Measurements from ENCODE around the gene PABPN1L. TPM values are rescaled to one million over a fixed set of nuclear protein-coding genes. Genes with fewer than 3 reads are reported as not detected.

The PABPN1L gene
- total and polyA plus RNA-seq, 9 of the 15 experiments (the other 6 are each of a cell fraction or from before 2014, with no cell fraction given), result 0.11 to 0.32 TPM; not detected in 7

DNA sequence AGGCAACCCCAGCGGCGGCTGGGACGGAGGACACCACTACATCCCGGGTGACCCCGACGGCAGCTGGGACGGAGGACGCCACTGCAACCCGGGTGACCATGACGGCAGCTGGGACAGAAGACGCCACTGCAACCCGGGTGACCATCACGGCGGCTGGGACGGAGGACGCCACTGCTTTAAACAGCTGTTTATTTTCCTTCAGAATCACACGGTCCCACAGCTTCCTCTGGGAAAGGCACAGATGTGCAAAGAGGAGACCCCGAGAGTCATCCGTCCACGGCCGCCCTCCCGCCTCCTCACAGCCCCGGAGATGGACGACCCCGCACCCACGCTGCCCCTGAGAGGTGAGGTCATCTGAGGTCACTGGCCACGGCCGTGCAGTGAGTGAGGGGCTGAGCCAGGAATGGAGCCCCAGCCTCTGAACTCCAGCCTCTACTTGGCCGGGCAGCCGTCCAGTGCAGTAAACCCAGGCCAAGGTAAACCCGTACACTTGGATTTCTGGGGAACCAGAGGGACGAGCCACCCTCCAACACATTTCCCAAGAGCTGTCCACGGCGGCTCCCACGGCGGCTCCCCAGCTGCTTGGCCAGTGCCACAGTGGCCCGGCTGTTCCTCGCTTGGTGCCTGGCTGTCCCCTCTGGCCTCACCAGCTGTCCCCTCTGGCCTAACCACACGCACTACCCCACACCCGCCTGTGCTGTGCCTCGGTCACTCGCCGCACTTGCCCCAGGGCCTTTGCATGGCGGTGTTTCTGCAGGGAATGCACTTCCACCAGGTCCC is 43.2 kb upstream of the PABPN1L start:
- ATAC-seq (no peak), FAIRE-seq (no peak), DNase-seq (ENCODE audit: extremely low read depth in 1 of 4, low spot score in 3 of 4) (no peak)
- Histone ChIP-seq H3K4me2 (ENCODE audit: insufficient read depth, low read length) (no peak overlapping the region), H4K20me1 (replicated peaks; ENCODE audit: control insufficient read depth, insufficient read depth, low read length) (peaks cover 91% of the 10 kb centered on the region), H3K27ac (ENCODE audit: extremely low read depth, low read depth, low read length) (no peak overlapping the region), H3K9me3 (replicated peaks; ENCODE audit: control insufficient read depth, insufficient read depth, low read depth, low read length) (no peaks in the 10 kb centered on the region), H3K9ac (ENCODE audit: insufficient read depth in 1 of 2, low read depth in 2 of 2, low read length in 2 of 2) (no peak overlapping the region), H3K27me3 (ENCODE audit: control insufficient read depth in 2 of 2, insufficient read depth in 2 of 2, low read length in 2 of 2) (no peaks in the 10 kb centered on the region), H2AFZ (ENCODE audit: low read depth, low read length) (no peak overlapping the region), H3K4me1 (replicated peaks in 1 of 2; ENCODE audit: control insufficient read depth in 2 of 2, insufficient read depth in 2 of 2, low read length in 2 of 2) (peaks cover 8 to 84% of the 10 kb centered on the region in 2 experiments; a peak in 4 of 5 replicates), H3K79me2 (ENCODE audit: control insufficient read depth, insufficient read depth, low read length) (peaks cover 95% of the 10 kb centered on the region), H3K9me1 (ENCODE audit: control insufficient read depth, insufficient read depth, low read length) (peaks cover 20% of the 10 kb centered on the region), H3K36me3 (ENCODE audit: control insufficient read depth, insufficient read depth, low read length) (peaks cover 75% of the 10 kb centered on the region), H3K4me3 (no peak overlapping the region)
- no TSS peak for BruUV-seq (replicated peaks)
- POLR2A ChIA-PET, result interaction anchor here (0.7 to 0.8 kb wide), 3 partner anchors 14 to 63 kb away, joined by 3 read pairs; partner anchors contain the start of gene GALNS
- CTCF ChIA-PET (ENCODE audit: low intra/inter-chr PET ratio), result no interaction called here
- WGBS (ENCODE audit: insufficient coverage, low coverage, missing lambda C conversion rate), result 82% methylated on average over 38 of the region's 44 CpGs
- in situ Hi-C loops (cut with MboI) (no loop called here), intact Hi-C loops (cut with micrococcal nuclease) (no loop called here)
- no peak for TF ChIP-seq ADNP (tag; IDR thresholded peaks at IDR 0.05)
- no peak for TF ChIP-seq HMG20B (CRISPR knock-in tag; IDR thresholded peaks at IDR 0.05)
- TF ChIP-seq, protein P1, sequence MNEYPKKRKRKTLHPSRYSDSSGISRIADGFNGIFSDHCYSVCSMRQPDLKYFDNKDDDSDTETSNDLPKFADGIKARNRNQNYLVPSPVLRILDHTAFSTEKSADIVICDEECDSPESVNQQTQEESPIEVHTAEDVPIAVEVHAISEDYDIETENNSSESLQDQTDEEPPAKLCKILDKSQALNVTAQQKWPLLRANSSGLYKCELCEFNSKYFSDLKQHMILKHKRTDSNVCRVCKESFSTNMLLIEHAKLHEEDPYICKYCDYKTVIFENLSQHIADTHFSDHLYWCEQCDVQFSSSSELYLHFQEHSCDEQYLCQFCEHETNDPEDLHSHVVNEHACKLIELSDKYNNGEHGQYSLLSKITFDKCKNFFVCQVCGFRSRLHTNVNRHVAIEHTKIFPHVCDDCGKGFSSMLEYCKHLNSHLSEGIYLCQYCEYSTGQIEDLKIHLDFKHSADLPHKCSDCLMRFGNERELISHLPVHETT (CRISPR knock-in tag; conservative IDR thresholded peaks at IDR 0.05 in 1 of 2, IDR thresholded peaks at IDR 0.05 in 1 of 2), result no peak
- TF ChIP-seq, protein P2, sequence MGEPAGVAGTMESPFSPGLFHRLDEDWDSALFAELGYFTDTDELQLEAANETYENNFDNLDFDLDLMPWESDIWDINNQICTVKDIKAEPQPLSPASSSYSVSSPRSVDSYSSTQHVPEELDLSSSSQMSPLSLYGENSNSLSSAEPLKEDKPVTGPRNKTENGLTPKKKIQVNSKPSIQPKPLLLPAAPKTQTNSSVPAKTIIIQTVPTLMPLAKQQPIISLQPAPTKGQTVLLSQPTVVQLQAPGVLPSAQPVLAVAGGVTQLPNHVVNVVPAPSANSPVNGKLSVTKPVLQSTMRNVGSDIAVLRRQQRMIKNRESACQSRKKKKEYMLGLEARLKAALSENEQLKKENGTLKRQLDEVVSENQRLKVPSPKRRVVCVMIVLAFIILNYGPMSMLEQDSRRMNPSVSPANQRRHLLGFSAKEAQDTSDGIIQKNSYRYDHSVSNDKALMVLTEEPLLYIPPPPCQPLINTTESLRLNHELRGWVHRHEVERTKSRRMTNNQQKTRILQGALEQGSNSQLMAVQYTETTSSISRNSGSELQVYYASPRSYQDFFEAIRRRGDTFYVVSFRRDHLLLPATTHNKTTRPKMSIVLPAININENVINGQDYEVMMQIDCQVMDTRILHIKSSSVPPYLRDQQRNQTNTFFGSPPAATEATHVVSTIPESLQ (CRISPR knock-in tag; IDR thresholded peaks at IDR 0.05), result no peak
- TF ChIP-seq, protein P3, sequence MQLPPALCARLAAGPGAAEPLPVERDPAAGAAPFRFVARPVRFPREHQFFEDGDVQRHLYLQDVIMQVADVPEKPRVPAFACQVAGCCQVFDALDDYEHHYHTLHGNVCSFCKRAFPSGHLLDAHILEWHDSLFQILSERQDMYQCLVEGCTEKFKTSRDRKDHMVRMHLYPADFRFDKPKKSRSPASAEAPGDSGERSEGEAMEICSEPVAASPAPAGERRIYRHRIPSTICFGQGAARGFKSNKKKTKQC (CRISPR knock-in tag; IDR thresholded peaks at IDR 0.05), result no peak
- TF ChIP-seq EGR1 (conservative IDR thresholded peaks at IDR 0.05), result no peak
- no peak for TF ChIP-seq ZNF232 (CRISPR knock-in tag; IDR thresholded peaks at IDR 0.05)
- no peak for TF ChIP-seq NR1H2 (CRISPR knock-in tag; IDR thresholded peaks at IDR 0.05)
- no peak for TF ChIP-seq ZBTB1 (CRISPR knock-in tag; IDR thresholded peaks at IDR 0.05; ENCODE audit: borderline replicate concordance, low read depth)
- peak; percentile 69 for TF ChIP-seq POLR2G (IDR thresholded peaks at IDR 0.05; ENCODE audit: low read depth, low read length)
- no peak for TF ChIP-seq KLF16 (IDR thresholded peaks at IDR 0.05)
- no peak for TF ChIP-seq SIN3B (IDR thresholded peaks at IDR 0.05; ENCODE audit: low read depth)
- TF ChIP-seq RBM22 (IDR thresholded peaks at IDR 0.05; ENCODE audit: low read depth, low read length, poor library complexity, severe bottlenecking), result peak; percentile 10
- TF ChIP-seq CREBBP (IDR thresholded peaks at IDR 0.05; ENCODE audit: low read depth, low read length), result no peak
- TF ChIP-seq ZNF212 (CRISPR knock-in tag; IDR thresholded peaks at IDR 0.05), result no peak
- no peak for TF ChIP-seq ZNF146 (CRISPR knock-in tag; IDR thresholded peaks at IDR 0.05; ENCODE audit: unreplicated experiment)
- TF ChIP-seq, protein P4, sequence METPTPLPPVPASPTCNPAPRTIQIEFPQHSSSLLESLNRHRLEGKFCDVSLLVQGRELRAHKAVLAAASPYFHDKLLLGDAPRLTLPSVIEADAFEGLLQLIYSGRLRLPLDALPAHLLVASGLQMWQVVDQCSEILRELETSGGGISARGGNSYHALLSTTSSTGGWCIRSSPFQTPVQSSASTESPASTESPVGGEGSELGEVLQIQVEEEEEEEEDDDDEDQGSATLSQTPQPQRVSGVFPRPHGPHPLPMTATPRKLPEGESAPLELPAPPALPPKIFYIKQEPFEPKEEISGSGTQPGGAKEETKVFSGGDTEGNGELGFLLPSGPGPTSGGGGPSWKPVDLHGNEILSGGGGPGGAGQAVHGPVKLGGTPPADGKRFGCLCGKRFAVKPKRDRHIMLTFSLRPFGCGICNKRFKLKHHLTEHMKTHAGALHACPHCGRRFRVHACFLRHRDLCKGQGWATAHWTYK (CRISPR knock-in tag; IDR thresholded peaks at IDR 0.05), result no peak
- no peak for TF ChIP-seq ARNT (IDR thresholded peaks at IDR 0.05)

All from K562 (cell line).